ENCODE data around the gene SMAD3.

DNA sequence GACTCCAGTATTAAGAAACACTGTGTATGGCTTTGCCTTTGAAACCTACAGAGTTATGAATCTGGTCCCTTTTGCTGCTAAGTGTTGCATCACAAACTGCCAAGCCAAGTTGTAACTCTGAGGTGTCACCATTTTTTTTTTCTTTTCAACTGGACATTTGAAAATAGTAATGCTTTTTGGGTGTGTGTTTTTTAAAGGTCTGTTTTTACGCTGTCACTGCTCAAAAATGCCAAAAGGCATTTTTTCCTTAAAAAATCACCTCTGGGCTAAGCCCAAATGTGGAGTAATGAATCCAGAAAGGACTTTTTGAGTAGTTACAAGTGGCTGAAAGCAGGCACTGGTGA lies 9.5 kb downstream of the SMAD3 start:
- TF ChIP-seq EZH2phosphoT487 (IDR thresholded peaks at IDR 0.05; ENCODE audit: borderline replicate concordance, low read depth, low read length) = no peak
- TF ChIP-seq, protein P1, sequence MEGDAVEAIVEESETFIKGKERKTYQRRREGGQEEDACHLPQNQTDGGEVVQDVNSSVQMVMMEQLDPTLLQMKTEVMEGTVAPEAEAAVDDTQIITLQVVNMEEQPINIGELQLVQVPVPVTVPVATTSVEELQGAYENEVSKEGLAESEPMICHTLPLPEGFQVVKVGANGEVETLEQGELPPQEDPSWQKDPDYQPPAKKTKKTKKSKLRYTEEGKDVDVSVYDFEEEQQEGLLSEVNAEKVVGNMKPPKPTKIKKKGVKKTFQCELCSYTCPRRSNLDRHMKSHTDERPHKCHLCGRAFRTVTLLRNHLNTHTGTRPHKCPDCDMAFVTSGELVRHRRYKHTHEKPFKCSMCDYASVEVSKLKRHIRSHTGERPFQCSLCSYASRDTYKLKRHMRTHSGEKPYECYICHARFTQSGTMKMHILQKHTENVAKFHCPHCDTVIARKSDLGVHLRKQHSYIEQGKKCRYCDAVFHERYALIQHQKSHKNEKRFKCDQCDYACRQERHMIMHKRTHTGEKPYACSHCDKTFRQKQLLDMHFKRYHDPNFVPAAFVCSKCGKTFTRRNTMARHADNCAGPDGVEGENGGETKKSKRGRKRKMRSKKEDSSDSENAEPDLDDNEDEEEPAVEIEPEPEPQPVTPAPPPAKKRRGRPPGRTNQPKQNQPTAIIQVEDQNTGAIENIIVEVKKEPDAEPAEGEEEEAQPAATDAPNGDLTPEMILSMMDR (conservative IDR thresholded peaks at IDR 0.05; ENCODE audit: low read length) = no peak
